ENCODE data around the gene OS9.

DNA sequence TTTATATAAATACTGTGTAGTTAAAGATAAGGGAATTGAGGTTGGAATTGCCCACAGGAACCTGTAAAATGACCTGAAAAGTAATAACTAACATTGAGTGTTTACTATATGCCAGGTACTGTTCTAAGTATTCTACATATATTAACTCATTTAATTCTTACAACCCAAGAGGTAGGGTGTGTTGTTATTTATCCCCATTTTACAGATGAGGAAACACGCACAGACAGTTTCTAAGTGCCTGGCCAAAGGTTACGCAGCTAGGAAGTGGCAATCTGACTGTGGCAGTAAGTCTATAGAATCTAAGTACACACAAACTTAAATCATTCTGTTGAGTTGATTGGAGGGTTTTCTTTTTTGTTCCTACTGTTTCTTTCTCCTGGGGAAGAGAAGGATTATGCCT, 49.8 kb downstream of the OS9 start:
- TF ChIP-seq, protein P1, sequence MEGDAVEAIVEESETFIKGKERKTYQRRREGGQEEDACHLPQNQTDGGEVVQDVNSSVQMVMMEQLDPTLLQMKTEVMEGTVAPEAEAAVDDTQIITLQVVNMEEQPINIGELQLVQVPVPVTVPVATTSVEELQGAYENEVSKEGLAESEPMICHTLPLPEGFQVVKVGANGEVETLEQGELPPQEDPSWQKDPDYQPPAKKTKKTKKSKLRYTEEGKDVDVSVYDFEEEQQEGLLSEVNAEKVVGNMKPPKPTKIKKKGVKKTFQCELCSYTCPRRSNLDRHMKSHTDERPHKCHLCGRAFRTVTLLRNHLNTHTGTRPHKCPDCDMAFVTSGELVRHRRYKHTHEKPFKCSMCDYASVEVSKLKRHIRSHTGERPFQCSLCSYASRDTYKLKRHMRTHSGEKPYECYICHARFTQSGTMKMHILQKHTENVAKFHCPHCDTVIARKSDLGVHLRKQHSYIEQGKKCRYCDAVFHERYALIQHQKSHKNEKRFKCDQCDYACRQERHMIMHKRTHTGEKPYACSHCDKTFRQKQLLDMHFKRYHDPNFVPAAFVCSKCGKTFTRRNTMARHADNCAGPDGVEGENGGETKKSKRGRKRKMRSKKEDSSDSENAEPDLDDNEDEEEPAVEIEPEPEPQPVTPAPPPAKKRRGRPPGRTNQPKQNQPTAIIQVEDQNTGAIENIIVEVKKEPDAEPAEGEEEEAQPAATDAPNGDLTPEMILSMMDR (IDR thresholded peaks at IDR 0.05; ENCODE audit: low read depth, low read length, missing input control): no peak
- TF ChIP-seq, protein P2, sequence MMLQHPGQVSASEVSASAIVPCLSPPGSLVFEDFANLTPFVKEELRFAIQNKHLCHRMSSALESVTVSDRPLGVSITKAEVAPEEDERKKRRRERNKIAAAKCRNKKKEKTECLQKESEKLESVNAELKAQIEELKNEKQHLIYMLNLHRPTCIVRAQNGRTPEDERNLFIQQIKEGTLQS (IDR thresholded peaks at IDR 0.05): no peak
- no peak for TF ChIP-seq RAD21 (IDR thresholded peaks at IDR 0.05)
- TF ChIP-seq, protein P3, sequence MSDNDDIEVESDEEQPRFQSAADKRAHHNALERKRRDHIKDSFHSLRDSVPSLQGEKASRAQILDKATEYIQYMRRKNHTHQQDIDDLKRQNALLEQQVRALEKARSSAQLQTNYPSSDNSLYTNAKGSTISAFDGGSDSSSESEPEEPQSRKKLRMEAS (IDR thresholded peaks at IDR 0.05): no peak
- no peak for TF ChIP-seq TAF1 (conservative IDR thresholded peaks at IDR 0.05)
- no peak for TF ChIP-seq GABPA (IDR thresholded peaks at IDR 0.05 in 1 of 2, conservative IDR thresholded peaks at IDR 0.05 in 1 of 2)
- no peak for TF ChIP-seq FOXA2 (IDR thresholded peaks at IDR 0.05)
- no peak for TF ChIP-seq JUND (IDR thresholded peaks at IDR 0.05)
- TF ChIP-seq HNF4G (IDR thresholded peaks at IDR 0.05): no peak
